OCI-LY7 (cell line): Measurements from ENCODE around the gene EVI5L.

Experiments
- CTCF ChIP-seq: fragments of 200-600 bp; sonication (generic); conservative IDR thresholded peaks from 2 replicates; pipeline ENCODE4 v1.5.1; 2014; ENCODE audit warnings: mild to moderate bottlenecking, antibody characterized with exemption, low read length, moderate library complexity, mixed read lengths
- EZH2phosphoT487 ChIP-seq: fragments of 200-600 bp; sonication (generic); IDR thresholded peaks from 2 replicates; pipeline ENCODE4 v1.6.1; 2018; ENCODE audit warnings: low read depth, borderline replicate concordance, mild to moderate bottlenecking, mixed run types, antibody characterized with exemption, low read length, moderate library complexity, mixed read lengths

- TF ChIP-seq CTCF (no peak), EZH2phosphoT487 (no peak)
Observed at GRCh38 chr19:7856109-7856591, 26.1 kb downstream of the EVI5L start.
